ENCODE results near the gene RGSL1. TPM values are rescaled to one million over a fixed set of nuclear protein-coding genes. Genes with fewer than 3 reads are reported as not detected.

Gene RGSL1
- total RNA-seq, 1 donor from 2014 or later: not detected

- TF ChIP-seq CTCF (IDR thresholded peaks at IDR 0.05): no peak
- DNase-seq (no peak), ATAC-seq (no peak)
- no peaks in the 10 kb centered on the region for H3K4me1 ChIP-seq
- H3K9me3 ChIP-seq: no peaks in the 10 kb centered on the region
- no peak overlapping the region for H3K4me3 ChIP-seq
- no peaks in the 10 kb centered on the region for H3K27me3 ChIP-seq (ENCODE audit: low read depth)
- H3K36me3 ChIP-seq: no peaks in the 10 kb centered on the region
- intact Hi-C loops (cut with DNase I): no loop called here
- no peak overlapping the region for H3K27ac ChIP-seq
Measured at GRCh38 chr1:182560392-182560984, 110.5 kb downstream of the RGSL1 start.

GRCh38 chr1:182561456-182561855 lies 111.5 kb downstream of the RGSL1 start:
- DNase-seq (no peak), ATAC-seq (no peak)
- intact Hi-C loops (cut with DNase I): no loop called here
- Histone ChIP-seq H3K27ac (no peak overlapping the region), H3K9me3 (no peaks in the 10 kb centered on the region), H3K4me3 (no peak overlapping the region), H3K36me3 (no peaks in the 10 kb centered on the region), H3K27me3 (ENCODE audit: low read depth) (no peaks in the 10 kb centered on the region), H3K4me1 (no peaks in the 10 kb centered on the region)
- TF ChIP-seq CTCF (IDR thresholded peaks at IDR 0.05): no peak

GRCh38 chr1:182563095-182563494 lies 113.1 kb downstream of the RGSL1 start:
- Histone ChIP-seq H3K36me3 (no peaks in the 10 kb centered on the region), H3K27me3 (ENCODE audit: low read depth) (no peaks in the 10 kb centered on the region), H3K4me1 (no peaks in the 10 kb centered on the region), H3K27ac (no peak overlapping the region), H3K9me3 (no peaks in the 10 kb centered on the region), H3K4me3 (no peak overlapping the region)
- no peak for TF ChIP-seq CTCF (IDR thresholded peaks at IDR 0.05)
- no peak for ATAC-seq
- intact Hi-C loops (cut with DNase I): no loop called here
- no peak for DNase-seq

DNA sequence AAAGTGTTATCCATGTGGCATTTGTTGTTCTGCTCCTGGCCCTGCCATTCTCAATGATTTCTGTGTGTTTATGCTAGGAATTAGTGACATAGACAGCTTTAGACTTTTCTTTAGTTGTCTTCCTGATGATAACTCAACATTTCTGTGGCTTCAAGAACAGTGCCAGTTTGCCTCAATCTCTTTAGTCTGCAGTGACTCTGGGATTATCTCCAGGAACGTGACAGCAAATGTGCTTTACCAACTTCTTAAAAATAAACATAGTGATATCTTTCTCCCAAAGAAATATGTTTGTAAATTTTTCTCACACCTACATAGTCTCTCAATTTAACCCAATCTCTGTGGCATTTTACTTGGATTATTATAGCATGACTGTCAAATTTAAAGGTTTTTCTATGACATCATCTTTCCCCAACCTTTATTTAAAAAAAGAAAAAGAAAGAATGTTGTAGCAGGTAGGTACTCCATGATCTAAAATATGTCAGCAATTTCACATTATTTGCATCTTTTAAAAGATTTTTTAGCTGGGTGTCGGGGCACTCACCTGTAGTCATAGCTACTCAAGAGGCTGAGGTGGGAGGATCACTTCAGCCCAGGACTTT lies 114.6 kb downstream of the RGSL1 start:
- H3K27ac ChIP-seq: no peak overlapping the region
- ATAC-seq (no peak), DNase-seq (no peak)
- no peaks in the 10 kb centered on the region for H3K9me3 ChIP-seq
- intact Hi-C loops (cut with DNase I): no loop called here
- no peak for TF ChIP-seq CTCF (IDR thresholded peaks at IDR 0.05)
- H3K4me3 ChIP-seq: no peak overlapping the region
- no peaks in the 10 kb centered on the region for H3K36me3 ChIP-seq
- H3K27me3 ChIP-seq (ENCODE audit: low read depth): no peaks in the 10 kb centered on the region
- H3K4me1 ChIP-seq: no peaks in the 10 kb centered on the region

GRCh38 chr1:182565537-182565936 lies 115.6 kb downstream of the RGSL1 start:
- Histone ChIP-seq H3K36me3 (no peaks in the 10 kb centered on the region), H3K9me3 (no peaks in the 10 kb centered on the region), H3K4me1 (no peaks in the 10 kb centered on the region), H3K27me3 (ENCODE audit: low read depth) (no peaks in the 10 kb centered on the region), H3K27ac (no peak overlapping the region), H3K4me3 (no peak overlapping the region)
- no peak for DNase-seq
- no peak for ATAC-seq
- TF ChIP-seq CTCF (IDR thresholded peaks at IDR 0.05): no peak
- intact Hi-C loops (cut with DNase I): no loop called here

Measured in lower lobe of right lung (tissue), 2 donors.